Measurements from ENCODE around the gene MRPL43. TPM values are rescaled to one million over a fixed set of nuclear protein-coding genes. Genes with fewer than 3 reads are reported as not detected.

Gene MRPL43
- total and polyA plus RNA-seq, 10 of the 15 experiments (the other 5 are each of a cell fraction or from before 2014, with no cell fraction given), result 16.6 to 108 (median 65.1) TPM

- FAIRE-seq (no peak), ATAC-seq (no peak), DNase-seq (ENCODE audit: low read depth, low spot score) (no peak)
- BruUV-seq (replicated peaks), result no TSS peak
- H3K27ac ChIP-seq (ENCODE audit: control insufficient read depth, insufficient read depth), result no peak overlapping the region
- intact Hi-C loops (cut with micrococcal nuclease; ENCODE audit: unreplicated experiment), result no loop called here
- ChIA-PET CTCF (interaction anchor here (3.6 to 6.5 kb wide), 2 partner anchors 10 to 15 kb away, joined by 17 to 86 read pairs; no protein-coding TSS in a partner anchor), RAD21 (ENCODE audit: unreplicated experiment) (interaction anchor here (0.6 kb wide), 1 partner anchor 440 kb away, joined by 4 read pairs; no protein-coding TSS in a partner anchor), SMC1A (ENCODE audit: uncharacterized antibody, unreplicated experiment) (no interaction called here), POLR2A (interaction anchor here (0.5 kb wide), 1 partner anchor 117 kb away, joined by 6 read pairs; no protein-coding TSS in a partner anchor)
- no peaks in the 10 kb centered on the region for H3K36me3 ChIP-seq (ENCODE audit: control insufficient read depth in 2 of 2, insufficient read depth in 2 of 2, low read length in 1 of 2)
- H3K9me3 ChIP-seq (replicated peaks; ENCODE audit: control insufficient read depth, insufficient read depth, low read length), result no peaks in the 10 kb centered on the region
- 42% methylated on average over 9 of the region's 10 CpGs for WGBS (ENCODE audit: insufficient coverage, insufficient replicate concordance, low lambda C conversion rate, missing lambda C conversion rate)
- H3K4me3 ChIP-seq, result no peak overlapping the region
- H4K20me1 ChIP-seq (ENCODE audit: control insufficient read depth, insufficient read depth), result no peaks in the 10 kb centered on the region
- no peak overlapping the region for H3K9ac ChIP-seq (ENCODE audit: control insufficient read depth, insufficient read depth, low read length)
- no peak for TF ChIP-seq YBX1 (IDR thresholded peaks at IDR 0.05)
- TF ChIP-seq PAX8 (IDR thresholded peaks at IDR 0.05), result no peak
- TF ChIP-seq SUPT20H (IDR thresholded peaks at IDR 0.05; ENCODE audit: borderline replicate concordance, control insufficient read depth, low read depth, low read length), result no peak
- TF ChIP-seq ZNF687 (IDR thresholded peaks at IDR 0.05), result no peak
- peaks cover 5 to 9% of the 10 kb centered on the region in 2 experiments for H3K27me3 ChIP-seq (replicated peaks in 1 of 2; ENCODE audit: control insufficient read depth in 2 of 2, insufficient read depth in 2 of 2, low read length in 1 of 2)
- in situ Hi-C loops (cut with MboI), result no loop called here
- no peaks in the 10 kb centered on the region for H3K79me2 ChIP-seq (ENCODE audit: control insufficient read depth, insufficient read depth, low read length)
- no peak overlapping the region for H2AFZ ChIP-seq (ENCODE audit: control insufficient read depth, low read depth, low read length)
- H3K4me1 ChIP-seq (ENCODE audit: control insufficient read depth, insufficient read depth, low read length), result peaks cover 13% of the 10 kb centered on the region
- H3K4me2 ChIP-seq (ENCODE audit: control insufficient read depth, insufficient read depth), result no peak overlapping the region
These were observed 39.9 kb upstream of the MRPL43 start for GRCh38 chr10:101027106-101027720.

All from GM12878 (cell line).